ENCODE data around the gene ENHO.

The ENHO gene

GRCh38 chr9:34522971-34523797 is at the start of gene ENHO:
Gene ENHO (minus strand): TSS chr9:34522990. CDS start chr9:34521695, 1,295 bp downstream.
- peak; percentile 92 for DNase-seq (ENCODE audit: low spot score)

GRCh38 chr9:34572092-34572491 is 49.3 kb upstream of the ENHO start:
- DNase-seq (ENCODE audit: low spot score) = no peak

- DNase-seq (ENCODE audit: low spot score) = no peak
Measured at GRCh38 chr9:34571481-34571810, 48.7 kb upstream of the ENHO start.

- no peak for DNase-seq (ENCODE audit: low spot score)
Measured at GRCh38 chr9:34570809-34571480, 48.2 kb upstream of the ENHO start.

- no peak for DNase-seq (ENCODE audit: low spot score)
Measured at GRCh38 chr9:34570376-34570775, 47.6 kb upstream of the ENHO start.

GRCh38 chr9:34568774-34569173 is 46.0 kb upstream of the ENHO start:
- DNase-seq (ENCODE audit: low spot score) = no peak

GRCh38 chr9:34568133-34568532 is 45.3 kb upstream of the ENHO start:
- DNase-seq (ENCODE audit: low spot score) = no peak

- no peak for DNase-seq (ENCODE audit: low spot score)
Measured at GRCh38 chr9:34566972-34567371, 44.2 kb upstream of the ENHO start.

GRCh38 chr9:34566322-34566721 is 43.5 kb upstream of the ENHO start:
- DNase-seq (ENCODE audit: low spot score) = no peak

- no peak for DNase-seq (ENCODE audit: low spot score)
Measured at GRCh38 chr9:34565856-34566255, 43.1 kb upstream of the ENHO start.

GRCh38 chr9:34564617-34565016 is 41.8 kb upstream of the ENHO start:
- DNase-seq (ENCODE audit: low spot score) = no peak

GRCh38 chr9:34563262-34563661 is 40.5 kb upstream of the ENHO start:
- no peak for DNase-seq (ENCODE audit: low spot score)

- DNase-seq (ENCODE audit: low spot score) = peak; percentile 6
Measured at GRCh38 chr9:34562135-34562745, 39.5 kb upstream of the ENHO start.

- DNase-seq (ENCODE audit: low spot score) = no peak
Measured at GRCh38 chr9:34560599-34561214, 37.9 kb upstream of the ENHO start.

GRCh38 chr9:34559624-34560455 is 37.0 kb upstream of the ENHO start:
- no peak for DNase-seq (ENCODE audit: low spot score)

GRCh38 chr9:34558919-34559623 is 36.3 kb upstream of the ENHO start:
- DNase-seq (ENCODE audit: low spot score) = no peak

- no peak for DNase-seq (ENCODE audit: low spot score)
Measured at GRCh38 chr9:34558364-34558763, 35.6 kb upstream of the ENHO start.

- DNase-seq (ENCODE audit: low spot score) = no peak
Measured at GRCh38 chr9:34557426-34558321, 34.9 kb upstream of the ENHO start.

- no peak for DNase-seq (ENCODE audit: low spot score)
Measured at GRCh38 chr9:34556949-34557348, 34.2 kb upstream of the ENHO start.

- DNase-seq (ENCODE audit: low spot score) = no peak
Measured at GRCh38 chr9:34555936-34556525, 33.2 kb upstream of the ENHO start.

Measured in CD4-positive, alpha-beta T cell treated with Interleukin-2 at 100 ng/mL for 4 hours (primary cell).